H9 (cell line): ENCODE data around the gene BPIFB1. TPM values are rescaled to one million over a fixed set of nuclear protein-coding genes. Genes with fewer than 3 reads are reported as not detected.

Experiments used
- DNase-seq: peaks from one replicate; pipeline ENCODE4 v3.0.0-alpha.2; 2017
- H2AFZ ChIP-seq: one replicate; pipeline ENCODE4 v1.6.1; 2013; ENCODE audit warnings: mild to moderate bottlenecking, low read length, control low read depth, moderate library complexity
- H2AK5ac ChIP-seq: 2 replicates; pipeline ENCODE4 v1.6.1; 2013; ENCODE audit warnings: low read length, control low read depth, mixed read lengths; ENCODE audit not compliant: insufficient read length
- H2BK120ac ChIP-seq: one replicate; pipeline ENCODE4 v1.6.1; 2013; ENCODE audit warnings: low read depth, mild to moderate bottlenecking, low read length, control low read depth, inconsistent platforms; ENCODE audit not compliant: poor library complexity, severe bottlenecking
- H2BK12ac ChIP-seq: 2 replicates; pipeline ENCODE4 v1.6.1; 2013; ENCODE audit warnings: low read length, control low read depth, mixed read lengths, low read depth; ENCODE audit not compliant: insufficient read length
- H2BK15ac ChIP-seq: 2 replicates; pipeline ENCODE4 v1.6.1; 2013; ENCODE audit warnings: low read depth, low read length, control low read depth
- H2BK20ac ChIP-seq: one replicate; pipeline ENCODE4 v1.6.1; 2013; ENCODE audit warnings: low read depth, mild to moderate bottlenecking, low read length, control low read depth, inconsistent platforms; ENCODE audit not compliant: poor library complexity, severe bottlenecking
- H2BK5ac ChIP-seq: 2 replicates; pipeline ENCODE4 v1.6.1; 2013; ENCODE audit warnings: low read length, control low read depth, mixed read lengths; ENCODE audit not compliant: insufficient read length
- H3K14ac ChIP-seq: 2 replicates; pipeline ENCODE4 v1.6.1; 2013; ENCODE audit warnings: low read length, control low read depth; ENCODE audit not compliant: insufficient read depth
- H3K18ac ChIP-seq: 2 replicates; pipeline ENCODE4 v1.6.1; 2013; ENCODE audit warnings: low read depth, mild to moderate bottlenecking, mixed read lengths, low read length, control low read depth; ENCODE audit not compliant: insufficient read length
- H3K23ac ChIP-seq: 2 replicates; pipeline ENCODE4 v1.6.1; 2013; ENCODE audit warnings: low read length, control low read depth, mixed read lengths, low read depth; ENCODE audit not compliant: insufficient read length
- H3K23me2 ChIP-seq: 2 replicates; pipeline ENCODE4 v1.6.1; 2013; ENCODE audit warnings: low read depth, mild to moderate bottlenecking, mixed read lengths, low read length, control low read depth; ENCODE audit not compliant: insufficient read length, poor library complexity, severe bottlenecking
- H3K27ac ChIP-seq: 2 replicates; pipeline ENCODE4 v1.5.1; 2013; ENCODE audit warnings: low read length, control low read depth, mixed read lengths, low read depth; ENCODE audit not compliant: insufficient read length
- H3K27me3 ChIP-seq: 2 replicates; pipeline ENCODE4 v1.6.1; 2013; ENCODE audit warnings: low read length, control low read depth, inconsistent platforms; ENCODE audit not compliant: insufficient read depth
- H3K4ac ChIP-seq: 2 replicates; pipeline ENCODE4 v1.6.1; 2013; ENCODE audit warnings: low read depth, mild to moderate bottlenecking, control low read depth, inconsistent platforms, low read length, moderate library complexity
- H3K4me1 ChIP-seq: 2 replicates; pipeline ENCODE4 v1.6.1; 2013; ENCODE audit warnings: low read length, control low read depth, inconsistent platforms; ENCODE audit not compliant: insufficient read depth
- H3K4me2 ChIP-seq: 2 replicates; pipeline ENCODE4 v1.6.1; 2013; ENCODE audit warnings: low read length, control low read depth, mixed read lengths; ENCODE audit not compliant: insufficient read length, insufficient read depth
- H3K56ac ChIP-seq: 2 replicates; pipeline ENCODE4 v1.6.1; 2013; ENCODE audit warnings: low read depth, mild to moderate bottlenecking, mixed read lengths, low read length, control low read depth; ENCODE audit not compliant: insufficient read length
- H3K79me1 ChIP-seq: 2 replicates; pipeline ENCODE4 v1.6.1; 2013; ENCODE audit warnings: low read depth, mild to moderate bottlenecking, moderate library complexity, low read length, control low read depth, inconsistent platforms; ENCODE audit not compliant: insufficient read depth, poor library complexity, severe bottlenecking
- H3K79me2 ChIP-seq: 2 replicates; pipeline ENCODE4 v1.6.1; 2013; ENCODE audit warnings: low read length, control low read depth, inconsistent platforms; ENCODE audit not compliant: insufficient read depth
- H3K9ac ChIP-seq: 2 replicates; pipeline ENCODE4 v1.6.1; 2013; ENCODE audit warnings: low read length, control low read depth, mixed read lengths; ENCODE audit not compliant: insufficient read length; ENCODE audit errors: extremely low read depth
- H3K9me3 ChIP-seq: one replicate; pipeline ENCODE4 v1.6.1; 2013; ENCODE audit warnings: low read depth, low read length, inconsistent platforms; ENCODE audit not compliant: control insufficient read depth
- H3T11ph ChIP-seq: one replicate; pipeline ENCODE4 v1.6.1; 2013; ENCODE audit warnings: mild to moderate bottlenecking, low read length, control low read depth, inconsistent platforms
- H4K20me1 ChIP-seq: one replicate; pipeline ENCODE4 v1.6.1; 2013; ENCODE audit not compliant: control insufficient read depth, insufficient read length, insufficient read depth
- H4K5ac ChIP-seq: 2 replicates; pipeline ENCODE4 v1.6.1; 2013; ENCODE audit warnings: low read depth, mild to moderate bottlenecking, mixed read lengths, low read length, control low read depth; ENCODE audit not compliant: insufficient read length
- H4K8ac ChIP-seq: replicated peaks from 2 replicates; pipeline ENCODE4 v1.6.1; 2013; ENCODE audit warnings: low read length, control low read depth, mixed read lengths, low read depth; ENCODE audit not compliant: insufficient read length
- H4K91ac ChIP-seq: 2 replicates; pipeline ENCODE4 v1.6.1; 2013; ENCODE audit warnings: low read depth, mild to moderate bottlenecking, moderate library complexity, mixed read lengths, low read length, control low read depth; ENCODE audit not compliant: insufficient read length
- H3K27ac Mint-ChIP-seq, 3 experiments: 2 replicates in 2 of 3; 3 replicates in 1 of 3; pipeline ENCODE4 v1.8.0; 2020 to 2021; ENCODE audit warnings: mixed read lengths in 3 of 3, mild to moderate bottlenecking in 1 of 3, moderate library complexity in 1 of 3
- H3K27me3 Mint-ChIP-seq: 2 replicates; pipeline ENCODE4 v1.8.0; 2021; ENCODE audit warnings: low read depth, mild to moderate bottlenecking, moderate library complexity, mixed read lengths
- H3K36me3 Mint-ChIP-seq, 3 experiments: 2 replicates in 2 of 3; 3 replicates in 1 of 3; pipeline ENCODE4 v1.8.0; 2020 to 2021; ENCODE audit warnings: low read depth in 3 of 3, mixed read lengths in 3 of 3; ENCODE audit not compliant: insufficient read depth in 1 of 3
- H3K4me1 Mint-ChIP-seq, 2 experiments: 2 replicates each; pipeline ENCODE4 v1.8.0; 2020; ENCODE audit warnings: mixed read lengths in 2 of 2
- H3K4me3 Mint-ChIP-seq, 2 experiments: 2 replicates in 1 of 2; 3 replicates in 1 of 2; pipeline ENCODE4 v1.8.0; 2020 to 2021; ENCODE audit warnings: mild to moderate bottlenecking in 2 of 2, mixed read lengths in 2 of 2, moderate library complexity in 1 of 2
- H3K9me3 Mint-ChIP-seq, 2 experiments: 2 replicates in 1 of 2; 3 replicates in 1 of 2; pipeline ENCODE4 v1.8.0; 2020; ENCODE audit warnings: mild to moderate bottlenecking in 2 of 2, mixed read lengths in 2 of 2, moderate library complexity in 1 of 2
- CTCF ChIP-seq: fragments of 200-600 bp; sonication (generic); conservative IDR thresholded peaks from 3 replicates; pipeline ENCODE4 v1.8.0; 2021; ENCODE audit warnings: antibody characterized with exemption, mild to moderate bottlenecking
- WGBS: extraction: QIAGEN DNeasy Blood & Tissue Kit; methylation state at CpG from one replicate; pipeline ENCODE4 v1.1.7; 2013; ENCODE audit warnings: missing lambda C conversion rate, low lambda C conversion rate, mixed read lengths; ENCODE audit not compliant: insufficient read length; ENCODE audit errors: extremely low coverage; 5-methylcytosine and 5-hydroxymethylcytosine counted together
- total RNA-seq: library from RNA; stranded (reverse); gene quantifications from 2 replicates; pipeline ENCODE4 v1.2.1, GENCODE V29; 2021

Gene BPIFB1
- total RNA-seq, 1 experiment from 2014 or later = not detected

GRCh38 chr20:33284284-33284683, 1.3 kb downstream of the BPIFB1 start:
- H3K9me3 Mint-ChIP-seq = no peaks in the 10 kb centered on the region
- WGBS = no CpG with 5 or more reads among the region's 4 CpGs
- TF ChIP-seq CTCF = no peak
- H2BK5ac ChIP-seq = no peak overlapping the region
- H3K36me3 Mint-ChIP-seq = no peaks in the 10 kb centered on the region
- no peak overlapping the region for H3K56ac ChIP-seq
- H3K27me3 ChIP-seq = no peaks in the 10 kb centered on the region
- H2BK120ac ChIP-seq = no peak overlapping the region
- H2BK15ac ChIP-seq = no peak overlapping the region
- H3K4me2 ChIP-seq = no peak overlapping the region
- H3K18ac ChIP-seq = no peak overlapping the region
- no peak overlapping the region for H3K4ac ChIP-seq
- H4K5ac ChIP-seq = no peak overlapping the region
- no peak overlapping the region for H2AFZ ChIP-seq
- DNase-seq = no peak
- H3K23me2 ChIP-seq = no peaks in the 10 kb centered on the region
- H3K14ac ChIP-seq = no peak overlapping the region
- H3K23ac ChIP-seq = no peak overlapping the region
- no peak overlapping the region for H2AK5ac ChIP-seq
- H4K20me1 ChIP-seq = no peaks in the 10 kb centered on the region
- no peaks in the 10 kb centered on the region for H3K9me3 ChIP-seq
- H3K4me1 ChIP-seq = no peaks in the 10 kb centered on the region
- no peak overlapping the region for H4K91ac ChIP-seq
- no peak overlapping the region for H3T11ph ChIP-seq
- peak overlapping the region in 1 of 3 experiments; percentile 86; a peak in 1 of 7 replicates for H3K27ac Mint-ChIP-seq
- H3K27ac ChIP-seq = no peak overlapping the region
- H3K4me3 Mint-ChIP-seq = no peak overlapping the region
- H2BK12ac ChIP-seq = no peak overlapping the region
- H2BK20ac ChIP-seq = no peak overlapping the region
- H4K8ac ChIP-seq = no peak overlapping the region
- no peaks in the 10 kb centered on the region for H3K79me1 ChIP-seq
- peaks cover 23% of the 10 kb centered on the region for H3K27me3 Mint-ChIP-seq
- no peak overlapping the region for H3K9ac ChIP-seq
- peaks cover 7 to 14% of the 10 kb centered on the region in 2 experiments for H3K4me1 Mint-ChIP-seq
- H3K79me2 ChIP-seq = no peaks in the 10 kb centered on the region
